ENCODE results near the gene GNMT.
"Not testable (repeated sequence)": the region's sequence is repeated elsewhere in the genome, so short reads cannot be mapped to it uniquely, and the experiment has no call there.

The GNMT gene

GRCh38 chr6:42941356-42941755 lies 19.2 kb upstream of the GNMT start:
- DNase-seq (ENCODE audit: low read depth): not testable (repeated sequence)

GRCh38 chr6:42942444-42942843 lies 18.1 kb upstream of the GNMT start:
- no peak for DNase-seq (ENCODE audit: low read depth)

- DNase-seq (ENCODE audit: low read depth): no peak
Measured at GRCh38 chr6:42947950-42948349, 12.6 kb upstream of the GNMT start.

- DNase-seq (ENCODE audit: low read depth): no peak
Measured at GRCh38 chr6:42952389-42952788, 8.2 kb upstream of the GNMT start.

GRCh38 chr6:42954405-42954804 lies 6.1 kb upstream of the GNMT start:
- not testable (repeated sequence) for DNase-seq (ENCODE audit: low read depth)

GRCh38 chr6:42958125-42958524 lies 2.4 kb upstream of the GNMT start:
- DNase-seq (ENCODE audit: low read depth): no peak

GRCh38 chr6:42959917-42960242 lies 674 bp upstream of the GNMT start:
- no peak for DNase-seq (ENCODE audit: low read depth)

GRCh38 chr6:42961020-42961470 lies 491 bp downstream of the GNMT start:
- DNase-seq (ENCODE audit: low read depth): no peak

- no peak for DNase-seq (ENCODE audit: low read depth)
Measured at GRCh38 chr6:42962096-42962495, 1.5 kb downstream of the GNMT start.

GRCh38 chr6:42962502-42963178 lies 2.1 kb downstream of the GNMT start:
- DNase-seq (ENCODE audit: low read depth): no peak

GRCh38 chr6:42963179-42963854 lies 2.8 kb downstream of the GNMT start:
- no peak for DNase-seq (ENCODE audit: low read depth)

GRCh38 chr6:42963855-42964605 lies 3.5 kb downstream of the GNMT start:
- DNase-seq (ENCODE audit: low read depth): no peak

GRCh38 chr6:42966571-42966970 lies 6.0 kb downstream of the GNMT start:
- DNase-seq (ENCODE audit: low read depth): no peak

GRCh38 chr6:42967228-42967627 lies 6.7 kb downstream of the GNMT start:
- DNase-seq (ENCODE audit: low read depth): no peak

- no peak for DNase-seq (ENCODE audit: low read depth)
Measured at GRCh38 chr6:42968126-42968701, 7.7 kb downstream of the GNMT start.

- no peak for DNase-seq (ENCODE audit: low read depth)
Measured at GRCh38 chr6:42968783-42969182, 8.2 kb downstream of the GNMT start.

- DNase-seq (ENCODE audit: low read depth): no peak
Measured at GRCh38 chr6:42969431-42969830, 8.9 kb downstream of the GNMT start.

GRCh38 chr6:42969934-42970333 lies 9.4 kb downstream of the GNMT start:
- DNase-seq (ENCODE audit: low read depth): no peak

- no peak for DNase-seq (ENCODE audit: low read depth)
Measured at GRCh38 chr6:42970871-42971612, 10.5 kb downstream of the GNMT start.

- no peak for DNase-seq (ENCODE audit: low read depth)
Measured at GRCh38 chr6:42971746-42972327, 11.3 kb downstream of the GNMT start.

- no peak for DNase-seq (ENCODE audit: low read depth)
Measured at GRCh38 chr6:42973926-42974325, 13.4 kb downstream of the GNMT start.
